GM18867 (cell line): Measurements from ENCODE around the gene RGL4.
A peak's percentile ranks its signal among the peaks of the same experiment; 100 is the strongest.

Source experiments
- ATAC-seq: cut with Tn5 transposase; IDR thresholded peaks from one replicate; pipeline ENCODE4 v1.9.1; 2021; ENCODE audit warnings: mild to moderate bottlenecking, moderate library complexity; ENCODE audit not compliant: unreplicated experiment

Gene RGL4

DNA sequence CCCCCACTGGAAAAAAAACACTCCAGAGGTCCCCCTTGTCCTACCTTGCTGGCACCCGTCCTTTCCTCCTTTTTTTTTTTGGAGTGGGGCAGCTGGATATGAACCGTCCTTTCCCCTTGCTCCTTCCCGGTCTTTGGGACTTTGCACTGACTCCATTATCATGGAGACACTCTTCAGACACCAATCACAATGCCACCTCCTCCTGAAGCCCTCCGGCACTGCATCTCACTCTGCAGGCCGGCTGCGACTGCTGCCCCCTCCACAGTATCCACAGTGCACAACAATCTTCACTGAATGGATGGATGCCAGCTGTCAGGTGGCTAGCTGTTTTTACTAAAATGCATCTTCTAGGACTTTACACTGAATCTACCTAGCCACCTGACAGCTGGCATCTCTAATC lies 12.7 kb upstream of the RGL4 start:
- ATAC-seq = no peak

DNA sequence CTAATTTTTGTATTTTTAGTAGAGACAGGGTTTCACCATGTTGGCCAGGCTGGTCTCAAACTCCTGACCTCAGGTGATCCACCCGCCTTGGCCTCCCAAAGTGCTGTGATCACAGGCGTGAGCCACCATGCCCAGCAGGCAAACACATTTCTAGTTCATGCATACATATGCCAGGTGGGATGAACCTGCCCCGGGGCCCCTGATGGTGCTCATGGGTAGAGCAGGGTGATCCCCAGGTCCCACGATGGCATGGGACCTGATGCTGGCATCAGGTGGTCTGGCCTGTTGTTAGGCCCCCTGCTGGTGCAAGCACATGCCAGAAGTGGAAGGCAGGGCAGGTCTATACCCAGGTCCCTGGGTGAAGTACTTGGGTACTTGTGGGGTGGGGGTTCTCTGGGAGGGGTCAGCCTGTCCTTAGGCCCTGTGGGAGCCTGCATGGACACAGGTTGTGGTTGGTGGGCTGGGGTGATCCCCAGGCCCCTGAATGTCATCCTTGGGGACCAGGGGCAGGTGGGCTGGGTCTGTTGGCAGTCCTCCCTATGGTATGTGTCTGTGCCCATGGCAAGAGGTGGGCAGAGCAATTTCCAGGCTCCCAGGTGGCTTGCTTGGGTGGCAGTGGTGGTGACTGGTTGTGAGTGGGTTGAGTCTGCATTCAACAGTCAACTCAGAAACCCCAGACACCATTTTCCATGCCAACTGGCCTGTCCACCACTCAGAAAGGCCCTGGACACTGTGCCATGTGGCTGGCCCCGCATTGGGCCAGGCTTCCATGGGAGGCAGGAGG lies 9.6 kb upstream of the RGL4 start:
- ATAC-seq = no peak

DNA sequence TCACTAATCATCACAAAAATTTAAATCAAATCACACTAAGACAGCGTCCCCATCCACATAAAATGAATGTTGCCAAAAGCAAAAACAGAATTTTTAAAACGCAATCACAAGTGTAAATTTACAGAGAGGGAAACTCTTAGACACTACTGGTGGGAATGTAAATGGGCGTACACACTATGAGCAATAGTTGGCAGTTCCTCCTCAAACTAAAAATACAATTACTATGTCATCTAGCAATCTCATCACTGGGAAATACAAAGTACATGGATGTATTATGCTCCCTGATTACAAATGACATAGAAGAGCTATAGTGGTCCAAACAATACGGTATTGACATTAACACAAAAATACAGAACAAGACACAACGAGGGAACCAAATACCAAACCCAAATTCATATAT lies 8.7 kb upstream of the RGL4 start:
- ATAC-seq = no peak

DNA sequence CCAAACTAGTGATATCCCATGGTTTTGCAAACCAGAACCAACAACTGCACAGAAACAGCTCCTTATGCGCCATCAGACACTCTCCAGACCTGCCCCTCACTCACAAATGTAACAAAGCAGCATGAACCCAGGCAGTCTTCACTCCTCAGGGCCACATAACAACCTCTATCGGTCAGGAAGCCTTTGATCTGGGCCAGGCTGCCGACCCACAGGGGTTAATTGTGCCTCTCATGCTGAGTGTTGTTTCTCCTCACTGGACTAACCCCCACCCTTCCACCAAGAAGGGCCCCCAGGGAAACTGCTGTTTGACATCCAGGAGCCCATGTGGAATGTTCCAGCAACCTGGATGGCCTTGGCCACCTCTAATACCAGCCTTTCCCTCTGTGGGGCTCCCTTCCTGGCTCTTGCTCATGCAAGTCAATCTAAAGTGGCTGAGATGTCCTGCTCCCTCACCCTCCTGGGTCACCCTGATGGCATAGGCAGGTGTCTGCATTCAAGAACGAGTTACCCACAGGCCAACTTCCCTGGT lies 7.9 kb upstream of the RGL4 start:
- ATAC-seq = no peak

DNA sequence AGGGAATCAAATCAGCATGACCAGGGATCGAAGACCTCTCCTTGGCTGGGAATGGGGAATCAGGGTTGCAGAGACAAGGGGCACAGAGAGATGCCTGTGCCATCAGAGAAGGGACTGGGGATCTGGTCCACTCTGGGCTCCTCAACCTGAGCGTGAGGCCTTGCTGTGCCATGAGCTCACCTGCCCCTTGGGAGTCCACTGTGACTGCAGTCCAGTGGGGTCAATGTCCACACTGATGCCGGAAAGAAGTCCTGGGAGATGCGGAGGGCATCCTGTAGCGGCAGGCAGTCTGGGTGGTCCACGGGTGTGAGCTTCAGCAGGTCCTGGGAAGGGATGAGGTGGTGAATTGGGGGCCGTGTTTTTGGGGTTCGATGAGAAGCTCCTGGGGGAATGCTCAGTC lies 7.3 kb upstream of the RGL4 start:
- ATAC-seq = no peak

DNA sequence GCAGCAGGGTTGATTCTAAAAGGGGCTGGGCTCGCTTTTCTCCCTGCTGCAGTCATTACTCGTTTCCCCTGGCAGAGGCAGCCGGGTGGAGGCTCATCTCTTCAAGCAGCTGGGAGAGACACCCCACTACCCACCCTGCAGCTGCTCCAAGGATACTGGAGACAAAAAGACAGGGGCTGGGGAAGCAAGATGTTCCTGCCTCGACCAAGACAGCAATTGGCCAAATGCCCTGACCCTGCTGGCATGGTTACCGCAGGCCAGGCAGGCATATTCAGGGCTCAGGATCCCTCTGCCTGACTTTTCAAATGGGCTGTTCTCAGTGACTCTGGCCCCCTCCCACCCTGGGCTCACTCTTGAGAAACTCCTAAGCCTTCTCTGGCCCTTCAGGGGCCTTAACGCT lies 6.8 kb upstream of the RGL4 start:
- no peak for ATAC-seq

DNA sequence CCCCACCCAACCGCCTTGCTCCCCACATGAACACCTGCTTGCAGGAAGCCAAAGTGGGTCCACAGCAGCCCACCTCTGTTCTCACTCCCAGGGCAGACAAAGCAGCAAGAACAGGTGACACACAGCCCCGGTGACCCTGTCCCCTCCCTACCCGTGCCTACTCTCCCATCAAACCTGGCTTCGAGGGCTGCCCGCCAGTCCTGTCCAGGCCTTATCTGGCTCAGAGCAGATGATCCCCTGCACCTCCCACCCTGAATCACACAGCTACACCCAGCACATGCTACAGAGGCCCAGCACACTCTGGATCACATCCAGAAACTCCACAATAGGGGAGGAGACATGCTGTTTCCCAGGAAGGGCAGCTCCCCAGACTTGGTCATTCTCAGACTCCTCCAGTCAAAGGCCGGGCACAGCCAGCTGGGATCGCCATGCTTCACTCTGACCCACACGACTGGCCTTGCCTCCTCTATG lies 6.2 kb upstream of the RGL4 start:
- ATAC-seq = no peak

DNA sequence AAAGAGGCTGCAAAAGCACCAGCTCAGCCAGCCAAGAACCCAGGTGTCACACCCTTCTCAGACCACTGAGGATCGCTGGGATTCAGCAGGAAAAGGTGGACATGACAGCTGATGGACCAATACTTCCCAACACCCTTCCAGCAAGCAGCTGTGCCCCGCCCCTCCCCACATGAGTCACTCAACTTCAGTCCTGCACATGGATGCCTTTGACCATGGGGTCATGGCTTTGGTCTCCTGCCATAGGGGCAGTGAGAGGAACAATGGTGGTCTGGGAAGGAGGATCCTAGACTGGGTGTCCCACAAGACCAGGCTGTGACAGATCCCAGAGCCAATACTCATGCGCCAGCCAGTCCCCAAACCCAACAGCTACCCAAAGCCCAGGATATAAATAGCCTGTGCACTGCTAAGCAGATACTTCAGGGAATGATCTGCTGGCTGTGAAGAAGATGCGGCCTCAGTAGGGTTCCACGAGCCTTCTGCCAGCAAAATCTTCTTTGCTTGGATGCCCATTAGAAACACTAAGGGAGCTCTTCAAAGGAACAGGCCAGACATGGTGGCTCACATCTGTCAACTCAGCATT lies 5.5 kb upstream of the RGL4 start:
- no peak for ATAC-seq

DNA sequence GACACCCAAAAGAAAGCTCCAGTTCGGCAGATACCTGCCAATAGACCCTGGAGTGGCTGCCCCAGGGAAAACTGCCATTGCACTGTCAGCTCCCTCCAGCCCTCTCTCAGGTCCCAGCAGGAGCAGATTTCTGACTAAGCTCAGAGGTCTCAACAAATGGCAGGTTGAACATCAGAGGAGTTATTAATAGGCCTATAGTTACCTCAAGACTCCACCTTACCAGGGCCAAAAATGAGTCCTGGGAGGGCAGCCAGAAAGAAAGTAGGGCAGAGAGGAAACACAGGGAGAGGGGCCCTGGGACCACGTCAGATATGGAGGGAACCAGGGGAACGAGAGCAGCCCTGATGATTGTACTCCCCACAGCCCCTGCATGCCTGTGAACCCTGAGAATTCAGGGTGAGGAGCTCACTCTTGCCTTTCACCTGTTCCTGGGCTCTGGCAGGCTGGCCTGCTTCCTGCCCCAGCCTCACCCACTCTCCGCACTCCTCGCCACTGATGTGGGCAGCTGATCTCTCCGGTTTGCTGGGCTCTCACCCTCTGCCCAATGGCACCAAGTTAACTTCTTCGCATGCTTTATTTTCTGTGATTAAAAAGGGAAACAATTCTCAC lies 4.3 kb upstream of the RGL4 start:
- no peak for ATAC-seq

DNA sequence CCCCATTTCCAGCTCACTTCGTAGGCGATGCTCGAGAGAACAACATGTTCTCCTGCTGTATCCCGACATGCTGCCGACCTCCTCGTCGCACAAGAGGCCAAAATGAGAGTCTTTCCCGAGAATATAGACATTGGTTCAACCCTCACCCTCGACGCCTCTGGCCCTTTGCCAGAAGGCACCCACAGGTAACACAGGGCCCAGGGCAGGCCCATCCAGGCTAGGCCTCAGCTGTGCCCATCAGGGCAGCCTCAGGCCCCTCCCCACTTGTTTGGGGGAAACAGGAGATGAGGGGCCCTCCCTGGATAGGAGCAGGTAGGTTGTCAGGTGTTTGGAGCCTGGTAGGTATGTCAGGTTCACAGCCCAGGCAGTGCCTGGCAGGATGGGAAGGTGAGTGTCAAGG lies 2.7 kb upstream of the RGL4 start:
- no peak for ATAC-seq

DNA sequence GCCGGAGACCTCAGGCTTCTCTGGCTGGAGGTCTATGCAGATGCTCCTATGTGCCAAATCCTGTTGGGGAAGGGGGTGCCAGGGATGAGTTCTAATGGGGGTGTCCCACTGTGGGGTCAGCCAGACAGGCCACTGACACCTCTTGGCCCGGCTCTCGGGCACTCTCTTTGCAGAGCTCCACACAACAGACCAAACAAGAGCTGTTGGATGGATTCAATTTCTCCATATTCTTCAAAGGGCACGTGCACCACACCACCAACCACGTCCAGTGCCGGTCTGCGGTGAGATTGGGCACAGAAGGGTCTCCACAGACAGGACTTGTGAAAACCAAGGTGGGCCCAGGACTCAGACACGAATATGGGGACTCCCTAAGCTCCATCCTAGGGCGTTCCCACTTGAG lies 2.2 kb upstream of the RGL4 start:
- ATAC-seq = no peak

DNA sequence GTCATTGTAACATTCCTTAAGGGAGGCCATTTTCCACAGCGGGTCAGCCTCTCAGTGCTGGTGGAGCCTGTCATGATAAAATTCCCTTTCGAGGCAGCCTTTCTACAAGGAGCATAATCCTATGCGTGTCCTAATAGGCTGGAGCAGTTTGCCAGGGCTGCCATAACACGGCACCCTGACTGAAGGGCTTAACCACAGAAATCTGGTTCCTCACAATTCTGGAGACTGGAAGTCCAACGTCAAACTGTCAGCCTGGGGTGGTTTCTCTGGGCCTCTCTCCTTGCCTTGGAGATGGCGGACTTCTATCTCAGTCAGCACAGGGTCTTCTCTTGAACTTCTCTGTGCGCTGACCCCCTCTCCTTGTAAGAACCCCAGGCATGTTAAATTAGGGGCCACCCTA lies 1.4 kb upstream of the RGL4 start:
- ATAC-seq = no peak

DNA sequence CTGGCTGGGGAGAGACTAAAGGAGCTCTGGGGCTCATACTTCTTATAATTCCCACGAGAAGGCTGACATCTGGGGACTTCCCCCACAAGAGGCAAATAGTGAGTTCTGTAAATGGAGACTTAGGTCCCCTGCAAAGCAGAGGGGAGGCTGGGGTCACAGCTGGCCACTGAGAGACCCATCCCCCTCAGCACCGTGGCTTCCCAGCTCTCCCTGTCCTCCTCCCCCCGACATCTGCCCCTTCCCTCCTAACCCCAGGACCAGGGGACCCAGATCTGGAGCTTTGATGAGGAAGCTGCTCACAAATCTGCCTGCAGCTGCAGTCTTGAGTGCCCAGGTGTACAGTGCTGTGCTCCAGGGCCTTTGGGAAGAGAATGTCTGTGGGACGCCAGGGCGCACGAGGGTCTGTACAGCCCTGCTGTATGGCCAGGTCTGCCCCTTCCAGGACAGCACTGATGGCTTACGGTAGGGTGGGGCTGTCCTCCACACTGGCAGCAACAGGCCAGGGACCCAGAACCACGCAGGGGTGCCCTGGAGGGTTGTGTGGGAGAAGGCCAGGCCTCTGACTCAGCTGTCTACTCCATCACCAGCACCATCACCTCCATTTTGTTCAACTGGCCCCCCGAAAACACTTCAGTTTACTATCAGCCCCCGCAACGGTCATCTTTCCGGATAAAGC lies 1.1 kb downstream of the RGL4 start:
- no peak for ATAC-seq

DNA sequence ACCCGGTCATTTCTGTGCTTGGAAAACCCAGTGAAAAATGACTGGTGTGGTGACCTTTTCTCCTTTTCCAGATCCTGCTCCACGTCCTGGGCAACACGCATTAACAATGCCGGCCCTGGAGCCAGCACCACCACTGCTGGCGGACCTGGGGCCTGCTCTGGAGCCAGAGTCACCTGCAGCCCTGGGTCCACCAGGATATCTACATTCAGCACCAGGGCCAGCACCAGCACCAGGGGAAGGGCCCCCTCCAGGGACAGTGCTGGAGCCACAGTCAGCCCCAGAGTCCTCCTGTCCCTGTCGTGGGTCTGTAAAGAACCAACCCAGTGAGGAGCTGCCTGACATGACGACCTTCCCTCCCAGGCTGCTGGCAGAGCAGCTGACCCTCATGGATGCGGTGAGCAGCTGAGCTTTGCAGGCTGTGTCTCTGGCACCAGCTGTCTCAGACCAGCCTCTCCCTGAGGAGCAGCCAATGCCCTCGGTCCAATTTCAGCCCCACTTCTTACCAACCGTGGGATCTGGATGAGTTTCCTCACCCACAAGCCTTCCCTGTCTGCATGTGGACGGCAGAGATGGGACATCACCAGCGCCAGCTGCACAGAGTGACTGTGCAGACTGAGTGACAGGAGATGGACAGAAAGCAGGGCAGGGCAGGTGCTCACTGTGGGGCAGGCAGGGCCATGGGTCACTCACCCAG lies 1.9 kb downstream of the RGL4 start:
- ATAC-seq = no peak

DNA sequence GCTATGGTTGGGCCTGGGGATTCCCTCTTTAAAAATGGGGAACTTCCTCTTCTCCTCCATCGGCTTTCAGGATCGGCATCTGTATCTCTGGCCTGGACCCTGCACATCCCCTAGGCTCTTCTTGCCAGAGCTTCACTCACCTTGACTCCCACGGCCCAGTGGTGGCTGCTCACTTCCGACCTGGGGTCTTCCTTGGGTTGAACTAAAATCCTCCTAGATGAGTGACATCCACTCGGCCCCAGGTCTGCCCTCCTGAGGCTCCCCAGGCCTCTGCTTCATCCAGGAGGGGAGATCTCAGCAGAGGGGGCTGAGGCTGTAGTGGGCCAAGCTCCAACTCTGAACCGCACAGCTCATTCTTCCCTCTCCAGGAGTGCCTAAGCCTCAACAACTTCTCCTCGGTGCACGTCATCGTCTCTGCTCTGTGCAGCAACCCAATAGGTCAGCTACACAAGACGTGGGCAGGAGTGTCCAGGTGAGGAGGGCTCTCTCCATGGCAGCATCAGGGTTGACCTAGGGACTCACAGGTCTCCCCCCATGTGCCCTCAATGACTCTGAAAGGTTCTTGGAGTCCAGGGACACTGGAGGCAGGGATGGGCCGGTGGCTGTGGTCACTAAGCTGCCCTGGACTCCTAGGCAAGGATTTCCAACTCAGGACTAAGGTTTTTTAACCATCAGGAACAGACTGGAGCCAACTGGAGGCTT lies 3.3 kb downstream of the RGL4 start:
- ATAC-seq = no peak

DNA sequence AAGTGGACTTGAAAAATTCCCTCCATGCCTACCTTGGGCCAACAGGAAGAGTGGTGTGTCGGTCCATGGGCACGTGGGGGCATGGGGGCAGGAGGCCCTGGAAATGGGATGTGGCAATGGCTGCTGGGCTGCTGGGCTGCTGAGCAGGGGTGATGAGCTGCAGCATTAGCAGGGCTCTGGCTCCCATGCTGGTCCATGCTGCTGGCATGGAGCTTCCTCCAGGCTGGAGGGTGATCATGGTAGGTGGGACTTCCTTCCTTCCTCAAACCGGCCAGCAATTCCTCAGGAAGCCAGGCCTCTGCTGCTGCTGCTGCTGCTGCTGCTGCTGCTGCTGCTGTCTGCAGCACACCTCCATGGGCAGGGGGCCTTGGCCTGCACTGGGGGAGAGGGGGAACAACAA lies 4.3 kb downstream of the RGL4 start:
- no peak for ATAC-seq

DNA sequence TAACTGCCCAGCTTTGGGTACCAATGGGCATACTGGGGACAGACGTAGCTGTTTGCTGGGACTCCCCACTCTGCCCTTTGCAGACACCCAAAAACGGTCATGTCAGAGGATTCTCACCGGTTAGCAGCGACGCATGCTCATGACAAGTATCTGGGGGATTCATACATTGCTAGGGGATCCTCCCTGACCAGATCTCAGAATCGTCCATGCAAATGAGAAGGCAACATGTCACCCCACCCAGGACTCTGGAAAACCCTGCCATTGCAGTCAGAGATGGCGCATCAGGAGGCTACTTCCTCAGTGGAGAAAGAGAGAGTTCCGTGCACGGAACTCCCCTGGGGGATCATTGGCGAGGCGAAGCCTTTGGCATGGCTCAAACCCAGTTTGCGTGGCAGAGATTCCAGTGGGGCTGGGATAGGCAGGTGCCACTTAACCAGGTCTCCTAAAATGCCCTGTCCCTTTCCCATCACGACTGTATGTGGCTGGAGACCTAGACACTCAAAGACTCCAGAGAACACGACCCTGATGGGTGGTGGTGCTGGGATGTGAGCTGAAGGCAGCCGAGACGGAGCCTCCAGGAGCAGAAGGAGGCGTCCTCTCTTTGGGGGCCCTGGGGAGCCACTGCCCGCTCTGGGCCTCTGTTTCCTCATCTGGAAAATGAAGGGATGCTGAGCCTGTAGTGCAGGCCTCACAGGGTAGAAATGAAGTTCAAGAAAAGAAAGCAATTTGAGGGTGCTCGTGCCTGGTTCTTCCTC lies 4.9 kb downstream of the RGL4 start:
- no peak for ATAC-seq

DNA sequence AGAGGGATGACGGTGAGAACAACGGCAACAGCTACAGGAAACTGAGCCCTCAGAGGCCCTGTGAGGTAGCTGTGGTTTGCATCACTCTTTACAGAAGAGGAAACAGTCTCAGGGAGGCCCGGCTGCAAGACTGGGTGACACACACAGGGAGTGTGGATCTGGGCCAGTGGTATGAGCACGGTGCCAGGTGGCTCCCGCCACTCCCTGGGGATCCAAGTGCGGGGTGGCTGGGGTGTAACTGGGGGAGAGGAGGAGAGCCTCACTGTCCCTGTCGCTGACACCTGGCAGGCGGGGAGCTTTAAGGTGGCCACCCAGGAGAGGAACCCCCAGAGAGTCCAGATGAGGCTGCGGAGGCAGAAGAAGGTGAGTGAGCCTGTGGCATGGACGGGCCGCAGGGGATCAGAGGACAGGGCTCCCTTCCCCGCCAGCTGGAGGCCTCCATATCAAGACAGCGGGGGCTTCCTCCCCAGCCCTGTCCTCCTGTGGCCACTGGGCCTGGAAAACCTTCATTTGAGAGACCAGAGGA lies 5.6 kb downstream of the RGL4 start:
- peak; percentile 84 for ATAC-seq
